GM13976 (cell line): ENCODE data around the gene IFNG-AS1.

ENCODE experiments used
- DNase-seq: peaks from one replicate; pipeline ENCODE4 v3.0.0; 2012; ENCODE audit warnings: low spot score
- CTCF ChIP-seq: IDR thresholded peaks from 2 replicates; pipeline ENCODE4 v1.5.1; 2012; ENCODE audit warnings: borderline replicate concordance, mild to moderate bottlenecking; ENCODE audit not compliant: insufficient read depth; ENCODE audit errors: extremely low read depth, missing control alignments, control extremely low read depth
- in situ Hi-C: fragments of 300-500 bp; cut with MboI; formaldehyde crosslinking; loops from one replicate; pipeline ENCODE4 v1.12.0; 2022; ENCODE audit warnings: low sequenced_read_pairs, mixed read lengths, inconsistent platforms; ENCODE audit not compliant: unreplicated experiment

IFNG-AS1 gene

DNA sequence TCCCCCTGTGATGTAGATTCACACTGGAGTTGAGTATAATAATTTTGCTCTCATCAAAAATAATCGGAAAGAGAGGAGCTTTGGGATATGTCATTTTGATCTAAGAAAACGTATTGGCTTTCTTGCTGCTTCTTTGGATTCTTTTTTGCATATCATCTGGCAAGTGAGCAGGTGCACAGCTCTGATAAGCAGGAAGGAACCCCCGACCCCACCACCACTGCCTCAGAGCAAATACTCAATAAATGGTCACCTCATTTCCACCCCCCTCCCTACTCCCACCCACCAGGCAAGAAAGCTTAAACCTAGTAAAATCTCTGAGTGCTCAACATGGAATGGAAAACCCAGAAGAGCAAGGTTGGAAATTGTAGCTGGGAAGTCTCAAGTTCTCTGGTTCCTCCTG lies 49.4 kb downstream of the IFNG-AS1 start:
- in situ Hi-C loops = loop anchor here (25.0 kb wide), 2 partner anchors 274 to 649 kb away; partner anchors contain the start of gene NUP107
- TF ChIP-seq CTCF = no peak
- no peak for DNase-seq

GRCh38 chr12:68040450-68041075 lies 51.3 kb downstream of the IFNG-AS1 start:
- DNase-seq = peak; percentile 73
- TF ChIP-seq CTCF = peak; percentile 86
- in situ Hi-C loops = loop anchor here (25.0 kb wide), 2 partner anchors 272 to 647 kb away; partner anchors contain the start of gene NUP107

- DNase-seq = peak; percentile 47
- TF ChIP-seq CTCF = no peak
- in situ Hi-C loops = loop anchor here (25.0 kb wide), 2 partner anchors 270 to 645 kb away; partner anchors contain the start of gene NUP107
These were observed 53.0 kb downstream of the IFNG-AS1 start for GRCh38 chr12:68042212-68042699.

GRCh38 chr12:68043435-68043834 lies 54.2 kb downstream of the IFNG-AS1 start:
- no peak for TF ChIP-seq CTCF
- no peak for DNase-seq
- in situ Hi-C loops = loop anchor here (25.0 kb wide), 2 partner anchors 269 to 644 kb away; partner anchors contain the start of gene NUP107

GRCh38 chr12:68048648-68049297 lies 59.5 kb downstream of the IFNG-AS1 start:
- TF ChIP-seq CTCF = no peak
- in situ Hi-C loops = loop anchor here (25.0 kb wide), 2 partner anchors 264 to 639 kb away; partner anchors contain the start of gene NUP107
- DNase-seq = no peak

GRCh38 chr12:68056300-68056699 lies 67.1 kb downstream of the IFNG-AS1 start:
- in situ Hi-C loops = no loop called here
- no peak for TF ChIP-seq CTCF
- DNase-seq = no peak
